Measurements from ENCODE around the gene EFNA3.

The EFNA3 gene

DNA sequence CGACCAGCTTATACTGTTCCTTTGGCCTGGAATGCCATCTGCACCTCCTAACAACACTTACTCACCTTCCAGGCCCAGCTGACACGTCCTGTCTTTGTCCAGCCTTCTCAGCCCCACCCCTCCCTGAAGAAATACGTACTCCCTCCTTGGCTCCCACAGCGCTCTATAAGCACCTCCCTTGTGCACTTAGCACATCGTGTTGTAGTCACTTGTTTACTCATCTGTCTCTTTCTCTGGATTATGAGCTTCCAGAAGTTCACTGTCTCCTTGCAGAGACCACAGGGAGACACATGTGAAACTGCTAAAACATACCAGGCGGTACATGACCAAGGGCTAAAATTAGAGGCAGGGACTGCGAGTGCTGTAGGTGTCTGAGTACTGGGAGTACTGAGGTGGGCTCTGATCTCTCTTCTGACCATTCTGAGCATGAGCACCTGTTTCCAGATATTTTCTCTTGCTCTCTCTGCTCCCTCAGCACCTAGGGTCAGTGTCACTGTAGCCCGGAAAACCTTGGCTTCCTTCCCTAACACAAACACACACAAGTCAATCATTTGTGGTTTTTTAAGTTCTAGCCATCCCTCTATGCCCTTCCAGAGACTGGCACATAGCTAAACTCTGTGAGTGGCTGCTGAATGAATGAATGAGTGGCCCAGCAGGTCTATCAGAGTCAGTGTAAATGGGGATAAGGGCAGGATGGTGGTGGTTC, 39.9 kb upstream of the EFNA3 start:
- 71% methylated on average over 8 of the region's 8 CpGs for WGBS
- H3K9ac ChIP-seq (ENCODE audit: low read depth, low read length) = no peak overlapping the region

DNA sequence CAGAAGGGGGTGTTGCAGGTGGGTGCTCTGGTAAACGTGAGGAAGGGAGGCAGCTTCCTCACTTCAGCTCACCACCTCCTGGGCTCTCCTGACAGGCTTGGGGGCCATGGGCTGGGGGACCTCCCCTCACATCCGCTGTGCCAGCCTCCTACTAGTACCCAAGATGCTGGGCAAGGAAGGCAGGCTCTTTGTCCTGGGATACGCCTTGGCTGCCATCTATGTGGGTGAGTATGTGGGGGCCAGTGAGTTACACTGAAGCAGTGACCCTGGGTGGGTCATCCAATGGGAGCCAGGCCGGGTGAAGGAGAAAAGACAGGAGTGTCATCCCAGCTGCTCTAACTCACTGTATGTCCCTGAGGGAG, 39.3 kb upstream of the EFNA3 start:
- 87% methylated on average over 4 of the region's 4 CpGs for WGBS
- no peak overlapping the region for H3K9ac ChIP-seq (ENCODE audit: low read depth, low read length)

More for the DNA sequence above, 39.9 kb upstream of the EFNA3 start:
- Histone ChIP-seq H3K4me1 (ENCODE audit: insufficient read depth, low read length) (peaks cover 3% of the 10 kb centered on the region; the same call in 1 of the 2 replicates), H3K9me3 (ENCODE audit: insufficient read depth, low read depth, low read length) (no peaks in the 10 kb centered on the region), H3K27ac (ENCODE audit: low read depth, low read length) (no peak overlapping the region), H3K4me3 (ENCODE audit: low read length) (no peak overlapping the region), H3K36me3 (ENCODE audit: insufficient read depth, low read length) (no peaks in the 10 kb centered on the region), H3K27me3 (ENCODE audit: insufficient read depth, low read length) (no peaks in the 10 kb centered on the region)

DNA sequence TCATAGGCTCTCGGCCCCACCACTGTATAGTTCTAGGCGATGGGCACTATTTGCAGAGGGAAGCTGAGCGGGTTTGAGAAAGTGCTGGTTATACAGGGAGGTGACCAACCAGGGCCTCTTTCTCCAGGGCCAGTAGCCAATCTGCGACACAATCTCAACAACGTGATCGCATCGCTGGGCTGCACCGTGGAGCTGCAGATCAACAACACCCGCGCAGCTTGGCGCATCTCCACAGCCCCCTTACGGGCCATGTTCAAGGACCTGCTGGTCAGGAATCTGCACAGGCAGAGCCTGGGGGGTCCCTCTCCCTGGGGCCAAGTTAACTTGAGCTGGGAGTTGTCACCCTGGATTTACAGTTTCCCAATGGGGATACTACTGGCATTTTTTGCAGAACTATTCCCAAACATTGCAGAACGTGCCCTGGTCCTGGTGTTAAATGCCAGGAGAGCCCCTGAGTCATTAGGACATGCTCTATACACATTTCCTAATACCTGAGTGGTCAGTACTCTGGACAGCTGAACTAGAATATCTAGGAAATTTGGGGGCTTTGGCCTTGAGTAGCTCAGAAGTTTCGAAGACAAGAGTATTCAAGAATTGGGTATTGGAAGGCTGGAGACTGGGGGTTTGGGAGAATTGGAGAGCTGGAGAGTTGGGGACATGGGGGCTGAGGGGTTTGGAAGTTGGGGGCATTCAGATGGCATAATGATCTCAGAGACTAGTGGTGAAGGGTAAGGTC, 38.1 kb upstream of the EFNA3 start:
- no peaks in the 10 kb centered on the region for H3K36me3 ChIP-seq (ENCODE audit: insufficient read depth, low read length)
- no peak overlapping the region for H3K9ac ChIP-seq (ENCODE audit: low read depth, low read length)
- H3K27ac ChIP-seq (ENCODE audit: low read depth, low read length) = no peak overlapping the region
- no peak overlapping the region for H3K4me3 ChIP-seq (ENCODE audit: low read length)
- H3K9me3 ChIP-seq (ENCODE audit: insufficient read depth, low read depth, low read length) = no peaks in the 10 kb centered on the region
- no peaks in the 10 kb centered on the region for H3K27me3 ChIP-seq (ENCODE audit: insufficient read depth, low read length)
- peaks cover 10% of the 10 kb centered on the region; the same call in 1 of the 2 replicates for H3K4me1 ChIP-seq (ENCODE audit: insufficient read depth, low read length)
- 94% methylated on average over 14 of the region's 14 CpGs for WGBS

More for the DNA sequence above, 39.3 kb upstream of the EFNA3 start:
- Histone ChIP-seq H3K27me3 (ENCODE audit: insufficient read depth, low read length) (no peaks in the 10 kb centered on the region), H3K9me3 (ENCODE audit: insufficient read depth, low read depth, low read length) (no peaks in the 10 kb centered on the region), H3K4me1 (ENCODE audit: insufficient read depth, low read length) (peaks cover 3% of the 10 kb centered on the region; the same call in 1 of the 2 replicates), H3K27ac (ENCODE audit: low read depth, low read length) (no peak overlapping the region), H3K4me3 (ENCODE audit: low read length) (no peak overlapping the region), H3K36me3 (ENCODE audit: insufficient read depth, low read length) (no peaks in the 10 kb centered on the region)

DNA sequence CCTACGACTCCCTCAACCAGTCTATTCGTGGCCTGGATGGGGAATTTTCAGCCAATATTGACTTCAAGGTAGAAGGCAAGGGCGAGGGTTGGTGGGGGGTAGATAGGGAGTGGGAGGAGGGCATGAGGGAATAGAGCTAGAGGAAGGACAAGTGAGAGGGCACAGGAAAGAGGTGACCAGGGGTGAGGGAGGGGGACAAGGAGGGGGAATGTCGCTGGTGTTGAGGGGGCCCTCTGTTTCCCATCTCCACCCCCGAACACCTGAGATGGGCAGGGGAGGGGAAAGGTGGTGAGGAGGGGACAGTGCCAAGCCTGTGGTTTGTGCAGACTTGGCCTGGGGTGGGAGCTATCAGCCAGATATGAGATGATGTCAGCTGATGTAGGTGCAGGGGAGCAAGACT, 35.8 kb upstream of the EFNA3 start:
- H3K9ac ChIP-seq (ENCODE audit: low read depth, low read length) = no peak overlapping the region
- no peak overlapping the region for H3K4me3 ChIP-seq (ENCODE audit: low read length)
- no peaks in the 10 kb centered on the region for H3K9me3 ChIP-seq (ENCODE audit: insufficient read depth, low read depth, low read length)
- no peak overlapping the region for H3K27ac ChIP-seq (ENCODE audit: low read depth, low read length)
- no peaks in the 10 kb centered on the region for H3K36me3 ChIP-seq (ENCODE audit: insufficient read depth, low read length)
- H3K27me3 ChIP-seq (ENCODE audit: insufficient read depth, low read length) = no peaks in the 10 kb centered on the region
- peaks cover 10% of the 10 kb centered on the region; the same call in 1 of the 2 replicates for H3K4me1 ChIP-seq (ENCODE audit: insufficient read depth, low read length)
- 92% methylated on average over 5 of the region's 5 CpGs for WGBS

DNA sequence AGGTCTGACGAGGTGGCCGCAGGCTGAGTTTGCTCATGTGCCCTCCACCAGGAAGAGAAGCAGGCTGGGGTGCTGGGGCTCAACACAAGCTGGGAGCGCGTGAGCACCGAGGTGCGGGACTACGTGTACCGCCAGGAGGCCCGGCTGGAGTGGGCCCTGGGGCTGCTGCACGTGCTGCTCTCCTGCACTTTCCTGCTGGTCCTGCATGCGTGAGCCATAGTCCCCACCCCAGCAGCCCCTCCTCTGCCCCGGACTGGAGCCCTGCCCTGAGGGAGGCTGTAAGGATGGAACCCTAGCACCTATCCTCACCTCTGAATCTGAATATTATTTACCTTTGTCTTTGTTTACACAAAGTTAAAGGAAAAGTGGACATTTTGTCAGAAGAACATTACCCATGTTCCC, 35.3 kb upstream of the EFNA3 start:
- H3K27ac ChIP-seq (ENCODE audit: low read depth, low read length) = no peak overlapping the region
- H3K9ac ChIP-seq (ENCODE audit: low read depth, low read length) = no peak overlapping the region
- 83% methylated on average over 12 of the region's 12 CpGs for WGBS
- H3K4me3 ChIP-seq (ENCODE audit: low read length) = no peak overlapping the region
- no peaks in the 10 kb centered on the region for H3K36me3 ChIP-seq (ENCODE audit: insufficient read depth, low read length)
- no peaks in the 10 kb centered on the region for H3K27me3 ChIP-seq (ENCODE audit: insufficient read depth, low read length)
- H3K9me3 ChIP-seq (ENCODE audit: insufficient read depth, low read depth, low read length) = no peaks in the 10 kb centered on the region
- H3K4me1 ChIP-seq (ENCODE audit: insufficient read depth, low read length) = peaks cover 10% of the 10 kb centered on the region; the same call in 1 of the 2 replicates

DNA sequence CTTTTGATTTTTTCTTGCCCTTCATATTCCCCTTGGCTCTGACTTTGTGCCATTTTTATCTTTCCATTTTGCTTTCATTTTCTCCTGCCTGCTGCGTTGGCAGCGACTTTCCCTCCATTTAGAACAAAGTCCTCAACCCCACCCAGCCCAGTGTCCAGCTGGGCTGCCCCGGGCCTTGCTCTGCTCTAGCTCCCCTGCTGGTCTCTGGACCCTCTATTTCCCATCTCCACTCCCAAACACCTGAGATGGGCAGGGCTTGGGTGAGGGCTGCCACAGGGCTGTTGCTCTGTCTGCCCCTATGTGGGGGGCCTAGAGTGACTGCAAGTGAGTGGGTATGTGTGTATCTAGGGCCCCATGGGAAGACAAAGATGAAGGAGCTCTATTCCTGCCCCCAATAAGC, 34.8 kb upstream of the EFNA3 start:
- H3K9me3 ChIP-seq (ENCODE audit: insufficient read depth, low read depth, low read length) = no peaks in the 10 kb centered on the region
- H3K9ac ChIP-seq (ENCODE audit: low read depth, low read length) = no peak overlapping the region
- H3K27ac ChIP-seq (ENCODE audit: low read depth, low read length) = no peak overlapping the region
- H3K36me3 ChIP-seq (ENCODE audit: insufficient read depth, low read length) = no peaks in the 10 kb centered on the region
- peaks cover 8% of the 10 kb centered on the region; the same call in 1 of the 2 replicates for H3K4me1 ChIP-seq (ENCODE audit: insufficient read depth, low read length)
- no peak overlapping the region for H3K4me3 ChIP-seq (ENCODE audit: low read length)
- H3K27me3 ChIP-seq (ENCODE audit: insufficient read depth, low read length) = no peaks in the 10 kb centered on the region
- WGBS = 93% methylated on average over 3 of the region's 3 CpGs

DNA sequence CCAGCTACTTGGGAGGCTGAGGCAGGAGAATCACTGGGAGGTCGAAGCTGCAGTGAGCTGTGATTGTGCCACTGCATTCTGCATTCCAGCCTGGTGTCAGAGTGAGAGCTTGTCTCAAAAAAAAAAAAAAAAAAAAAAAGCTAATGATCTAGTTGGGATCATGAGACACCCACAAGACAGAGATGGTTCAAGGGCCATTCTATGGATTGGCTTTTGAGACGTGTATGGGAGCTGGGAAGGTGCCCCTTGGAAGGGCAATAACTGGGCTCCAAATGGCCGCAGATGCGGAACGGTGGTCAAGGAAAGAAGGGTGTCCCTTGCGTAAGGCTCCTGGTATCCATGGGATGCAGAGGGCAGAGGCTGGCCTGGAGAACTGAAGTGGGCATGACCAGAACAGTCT, 34.3 kb upstream of the EFNA3 start:
- H3K36me3 ChIP-seq (ENCODE audit: insufficient read depth, low read length) = no peaks in the 10 kb centered on the region
- no peak overlapping the region for H3K4me3 ChIP-seq (ENCODE audit: low read length)
- no peak overlapping the region for H3K27ac ChIP-seq (ENCODE audit: low read depth, low read length)
- H3K9me3 ChIP-seq (ENCODE audit: insufficient read depth, low read depth, low read length) = no peaks in the 10 kb centered on the region
- 94% methylated on average over 6 of the region's 6 CpGs for WGBS
- no peaks in the 10 kb centered on the region for H3K27me3 ChIP-seq (ENCODE audit: insufficient read depth, low read length)
- H3K4me1 ChIP-seq (ENCODE audit: insufficient read depth, low read length) = peaks cover 8% of the 10 kb centered on the region; the same call in 1 of the 2 replicates
- H3K9ac ChIP-seq (ENCODE audit: low read depth, low read length) = no peak overlapping the region

DNA sequence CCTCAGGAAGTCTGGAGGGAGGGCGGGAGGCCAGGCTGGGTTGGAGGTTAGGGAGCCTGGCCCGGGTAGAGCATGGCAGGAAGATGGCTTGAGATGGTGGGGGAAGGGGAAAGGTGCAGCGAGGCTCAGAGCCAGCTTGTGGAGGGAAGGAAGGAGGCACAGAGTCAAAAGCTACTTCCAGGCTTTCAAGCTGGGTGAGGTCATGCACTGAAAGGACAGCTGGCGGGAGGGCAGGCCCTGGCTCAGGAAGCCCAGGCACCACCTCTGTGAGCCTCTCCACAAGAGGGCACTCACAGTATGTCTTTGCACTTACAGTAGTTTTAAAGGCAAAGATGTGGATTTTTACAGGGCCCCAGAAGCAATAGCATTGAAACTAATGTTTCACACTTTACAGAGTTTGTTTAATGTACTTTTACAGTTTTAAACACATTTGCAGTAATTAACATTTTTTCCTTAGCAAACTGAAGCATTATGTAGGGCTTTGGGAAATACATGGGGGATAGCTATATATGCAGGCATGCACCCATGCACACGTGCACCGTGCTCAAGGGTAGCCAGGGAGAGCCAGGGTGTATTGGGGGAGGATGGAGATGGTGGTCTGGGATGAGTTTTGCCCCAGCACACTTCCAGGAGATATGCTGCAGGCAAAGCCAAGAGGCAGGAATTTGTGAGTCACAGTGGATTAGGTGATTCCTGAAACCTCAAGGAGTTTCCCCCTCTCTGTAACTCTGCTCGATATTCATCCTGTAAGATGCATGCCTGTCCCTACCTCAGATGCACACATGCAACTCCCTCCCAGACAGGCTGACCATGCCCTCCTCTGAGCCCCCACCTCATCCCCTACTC, 33.6 kb upstream of the EFNA3 start:
- Histone ChIP-seq H3K27me3 (ENCODE audit: insufficient read depth, low read length) (peaks cover 2% of the 10 kb centered on the region; the same call in 1 of the 2 replicates), H3K4me1 (ENCODE audit: insufficient read depth, low read length) (peaks cover 11% of the 10 kb centered on the region), H3K27ac (ENCODE audit: low read depth, low read length) (no peak overlapping the region), H3K9ac (ENCODE audit: low read depth, low read length) (no peak overlapping the region), H3K4me3 (ENCODE audit: low read length) (no peak overlapping the region), H3K9me3 (ENCODE audit: insufficient read depth, low read depth, low read length) (no peaks in the 10 kb centered on the region), H3K36me3 (ENCODE audit: insufficient read depth, low read length) (no peaks in the 10 kb centered on the region)
- 60% methylated on average over 7 of the region's 7 CpGs for WGBS

DNA sequence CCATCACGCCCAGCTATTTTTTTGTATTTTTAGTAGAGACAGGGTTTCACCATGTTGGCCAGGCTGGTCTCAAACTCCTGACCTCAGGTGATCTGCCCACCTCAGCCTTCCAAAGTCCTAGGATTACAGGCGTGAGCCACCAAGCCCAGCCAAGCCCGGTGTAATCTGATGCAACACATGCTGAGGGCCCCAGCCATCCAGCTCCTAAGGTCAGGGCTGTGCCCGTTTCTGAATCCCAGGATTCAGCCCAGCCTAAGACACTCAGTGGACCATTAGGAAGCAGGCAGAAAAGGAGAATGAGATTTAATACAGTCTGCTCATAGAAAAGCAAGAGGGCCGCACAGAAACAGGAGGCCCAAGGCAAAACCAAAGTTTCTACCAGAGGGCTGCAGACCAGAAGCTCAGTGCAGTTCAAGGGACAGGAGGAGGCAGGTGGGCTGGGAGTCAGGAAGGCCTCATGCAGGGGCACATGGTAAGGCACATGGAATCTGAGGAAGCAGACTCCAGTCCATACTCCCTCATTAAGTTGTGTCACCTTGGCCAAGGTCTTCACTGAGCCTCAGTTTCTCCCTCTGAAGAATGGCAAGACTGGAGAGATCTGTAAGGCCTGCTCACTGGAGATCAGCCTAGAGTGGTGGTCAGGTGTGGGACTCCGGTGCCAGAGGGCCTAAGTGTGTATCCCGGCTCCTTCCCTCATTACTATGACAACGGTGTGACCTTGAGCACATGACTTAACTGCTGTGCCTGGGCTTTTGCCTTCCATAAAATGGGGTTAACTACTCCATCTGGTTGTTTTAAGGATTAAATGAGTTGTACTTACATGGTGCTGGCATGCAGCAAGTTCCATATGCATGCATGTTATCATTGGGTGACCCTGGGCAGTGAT, 29.9 kb upstream of the EFNA3 start:
- 84% methylated on average over 8 of the region's 8 CpGs for WGBS
- Histone ChIP-seq H3K4me1 (ENCODE audit: insufficient read depth, low read length) (peaks cover 22% of the 10 kb centered on the region), H3K27ac (ENCODE audit: low read depth, low read length) (no peak overlapping the region)

More for the DNA sequence above, 29.9 kb upstream of the EFNA3 start:
- Histone ChIP-seq H3K27me3 (ENCODE audit: insufficient read depth, low read length) (peaks cover 20% of the 10 kb centered on the region), H3K9ac (ENCODE audit: low read depth, low read length) (no peak overlapping the region), H3K9me3 (ENCODE audit: insufficient read depth, low read depth, low read length) (no peaks in the 10 kb centered on the region), H3K36me3 (ENCODE audit: insufficient read depth, low read length) (no peaks in the 10 kb centered on the region), H3K4me3 (ENCODE audit: low read length) (no peak overlapping the region)

All from HUES64 (cell line).